Gastroesophageal sphincter (tissue), 4 donors: Measurements from ENCODE around the gene HIF1AN. TPM values are rescaled to one million over a fixed set of nuclear protein-coding genes. Genes with fewer than 3 reads are reported as not detected.

Experiments used
- ATAC-seq: fragments of 150-250 bp; one replicate; pipeline ENCODE4 v1.9.1; 2016; ENCODE audit warnings: mild to moderate bottlenecking, moderate library complexity
- H3K27ac ChIP-seq, 4 donors: fragments of 200-600 bp; sonication (generic) in 3 of 4; 1 replicate in 3 of 4; 2 replicates in 1 of 4; pipeline ENCODE4 v1.5.1; 2016 to 2019
- H3K27me3 ChIP-seq: fragments of 200-600 bp; sonication (generic); one replicate; pipeline ENCODE4 v1.5.1; 2019
- H3K36me3 ChIP-seq, 2 donors: fragments of 200-600 bp; sonication (generic); one replicate each; pipeline ENCODE4 v1.5.1; 2019; ENCODE audit warnings: control low read depth in 1 of 2
- H3K4me1 ChIP-seq, 3 donors: fragments of 200-600 bp; sonication (generic); 1 replicate in 2 of 3; 2 replicates in 1 of 3; pipeline ENCODE4 v1.5.1; 2016 to 2019; ENCODE audit warnings: control low read depth in 2 of 3
- H3K4me3 ChIP-seq, 2 donors: fragments of 200-600 bp; sonication (generic); one replicate each; pipeline ENCODE4 v1.5.1; 2019; ENCODE audit warnings: mild to moderate bottlenecking in 1 of 2, moderate library complexity in 1 of 2
- H3K9me3 ChIP-seq, 3 donors: fragments of 200-600 bp; sonication (generic); one replicate each; pipeline ENCODE4 v1.5.1; 2017 to 2019; ENCODE audit warnings: control low read depth in 2 of 3
- CTCF ChIP-seq, 4 experiments: fragments of 200-600 bp in 2 of 4; fragments of 450-650 bp in 2 of 4; sonication (generic) in 1 of 4; IDR thresholded peaks; one replicate each; pipeline ENCODE4 v1.5.1; 2017 to 2019; ENCODE audit warnings: antibody characterized with exemption in 4 of 4, mild to moderate bottlenecking in 2 of 4, moderate library complexity in 2 of 4
- EP300 ChIP-seq: sonication (generic); formaldehyde crosslinking; IDR thresholded peaks from one replicate; pipeline ENCODE4 v1.6.1; 2017; ENCODE audit warnings: antibody characterized with exemption, mild to moderate bottlenecking
- POLR2A ChIP-seq, 2 donors: fragments of 450-650 bp; IDR thresholded peaks; one replicate each; pipeline ENCODE4 v1.6.1; 2017; ENCODE audit warnings: antibody characterized with exemption in 2 of 2, mild to moderate bottlenecking in 2 of 2, moderate library complexity in 1 of 2
- POLR2AphosphoS5 ChIP-seq: sonication (generic); formaldehyde crosslinking; IDR thresholded peaks from one replicate; pipeline ENCODE4 v1.6.1; 2017; ENCODE audit warnings: antibody characterized with exemption
- WGBS, 2 donors: methylation state at CpG; one replicate each; pipeline ENCODE4 v1.1.5; 2018; ENCODE audit warnings: low coverage in 1 of 2; 5-methylcytosine and 5-hydroxymethylcytosine counted together
- total RNA-seq, 4 donors: library from RNA; depleted of rRNA; stranded (reverse); fragments of >200 nt; gene quantifications; one replicate each; pipeline ENCODE4 v1.1.0, GENCODE V29; 2016

HIF1AN gene
- total RNA-seq, 4 donors from 2014 or later, result 9.0 to 20.3 (median 15.7) TPM

GRCh38 chr10:100519311-100520051 lies 16.3 kb upstream of the HIF1AN start, which contains the start of gene SEC31B:
Gene SEC31B, minus strand, starts transcription at chr10:100519861. Its CDS starts 2,909 bp downstream, at chr10:100516952.
- Histone ChIP-seq H3K36me3 (peaks cover 0 to 38% of the 10 kb centered on the region in 2 donors), H3K27ac (peak within 1 kb of the TSS in 3 of 4 donors; percentile 12 to 58 (median 24)), H3K4me1 (peaks cover 0 to 20% (median 8%) of the 10 kb centered on the region in 3 donors), H3K27me3 (no peaks in the 10 kb centered on the region), H3K4me3 (peak within 1 kb of the TSS; percentile 38 to 67), H3K9me3 (no peaks in the 10 kb centered on the region)
- no CpG with 5 or more reads among the region's 72 CpGs for WGBS, 2 donors
- ATAC-seq, result peak; percentile 76
- TF ChIP-seq CTCF (IDR thresholded peaks at IDR 0.05) (no peak), POLR2AphosphoS5 (no peak), POLR2A (IDR thresholded peaks at IDR 0.05) (no peak), EP300 (no peak)

DNA sequence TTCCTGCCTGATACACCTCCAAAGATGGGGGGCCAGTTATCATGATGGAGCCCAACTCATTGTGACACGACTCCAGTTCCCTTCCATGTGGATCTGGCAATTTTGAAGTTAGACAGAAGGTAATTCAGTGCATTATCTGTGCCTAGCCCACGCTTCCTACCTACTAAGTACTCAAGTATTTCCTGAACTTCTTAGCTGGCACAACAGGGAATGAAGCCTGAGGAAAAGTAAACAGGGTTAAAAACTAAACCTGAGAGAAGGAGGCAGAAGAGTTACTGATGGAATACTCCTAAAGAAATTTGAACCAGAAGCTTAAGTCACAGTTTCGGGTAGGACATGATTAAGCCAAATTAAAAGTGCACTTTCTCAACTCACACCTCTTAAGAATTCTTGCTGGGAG lies 14.9 kb upstream of the HIF1AN start:
- 75 to 77% methylated on average over 3 of the region's 3 CpGs for WGBS, 2 donors
- TF ChIP-seq POLR2AphosphoS5 (no peak), CTCF (IDR thresholded peaks at IDR 0.05) (no peak), EP300 (no peak), POLR2A (IDR thresholded peaks at IDR 0.05) (no peak)
- ATAC-seq, result no peak

DNA sequence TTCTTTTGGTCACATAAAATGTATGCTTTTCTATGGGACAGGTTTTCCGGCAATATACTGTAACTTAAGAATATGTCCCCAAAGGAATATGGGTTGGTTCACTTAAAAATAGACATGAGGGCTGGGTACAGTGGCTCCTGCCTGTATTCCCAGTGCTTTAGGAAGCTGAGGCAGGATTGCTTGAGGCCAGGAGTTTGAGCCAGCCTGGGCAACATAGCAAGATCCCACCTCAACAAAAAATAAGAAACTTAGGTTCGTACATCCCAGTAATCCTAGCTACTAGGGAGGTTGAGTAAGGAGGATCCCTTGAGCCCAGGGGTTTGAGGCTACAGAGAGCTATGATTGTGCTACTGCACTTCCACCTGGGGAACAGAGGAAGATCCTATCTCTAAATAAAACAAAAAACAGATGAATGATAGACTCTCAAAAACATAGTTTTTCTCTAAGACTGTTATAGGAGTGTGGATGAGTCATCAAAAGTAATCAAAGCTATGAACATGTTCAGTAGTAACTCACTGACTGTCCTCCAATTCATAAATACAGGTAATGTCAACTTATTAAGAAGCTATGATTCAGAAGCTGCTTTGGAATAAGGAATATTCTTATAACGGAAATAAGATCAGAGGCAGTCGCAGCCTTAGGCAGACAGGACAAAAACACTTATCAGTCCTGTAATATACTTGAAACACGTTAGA lies 13.5 kb upstream of the HIF1AN start:
- H3K27me3 ChIP-seq, result no peaks in the 10 kb centered on the region
- no peak for TF ChIP-seq POLR2A (IDR thresholded peaks at IDR 0.05)
- TF ChIP-seq EP300, result no peak
- no peak for TF ChIP-seq POLR2AphosphoS5
- TF ChIP-seq CTCF (IDR thresholded peaks at IDR 0.05), result no peak
- H3K36me3 ChIP-seq, result peaks cover 0 to 48% of the 10 kb centered on the region in 2 donors
- 61 to 65% methylated on average over 5 of the region's 5 CpGs for WGBS, 2 donors
- no peak overlapping the region for H3K4me3 ChIP-seq
- peaks cover 0 to 29% (median 8%) of the 10 kb centered on the region in 3 donors for H3K4me1 ChIP-seq
- H3K9me3 ChIP-seq, result no peaks in the 10 kb centered on the region
- no peak for ATAC-seq
- no peak overlapping the region for H3K27ac ChIP-seq

More for the DNA sequence above, 14.9 kb upstream of the HIF1AN start:
- Histone ChIP-seq H3K9me3 (no peaks in the 10 kb centered on the region), H3K4me3 (no peak overlapping the region), H3K4me1 (peaks cover 0 to 20% (median 8%) of the 10 kb centered on the region in 3 donors), H3K36me3 (peaks cover 0 to 38% of the 10 kb centered on the region in 2 donors), H3K27me3 (no peaks in the 10 kb centered on the region), H3K27ac (no peak overlapping the region)

GRCh38 chr10:100522945-100523344 lies 12.8 kb upstream of the HIF1AN start:
- ATAC-seq, result no peak
- WGBS, 2 donors, result 87% methylated on average over 7 of the region's 9 CpGs; no CpG with 5 or more reads in 1 of the 2 donors
- no peak for TF ChIP-seq POLR2A (IDR thresholded peaks at IDR 0.05)
- TF ChIP-seq EP300, result no peak
- TF ChIP-seq POLR2AphosphoS5, result no peak
- no peak for TF ChIP-seq CTCF (IDR thresholded peaks at IDR 0.05)
- Histone ChIP-seq H3K27me3 (no peaks in the 10 kb centered on the region), H3K36me3 (peaks cover 0 to 55% of the 10 kb centered on the region in 2 donors), H3K9me3 (no peaks in the 10 kb centered on the region), H3K4me3 (no peak overlapping the region), H3K27ac (no peak overlapping the region), H3K4me1 (peaks cover 0 to 36% (median 8%) of the 10 kb centered on the region in 3 donors)
